Forelimb muscle (tissue), 1 donor: ENCODE measurements around the gene SLC51B. TPM values are rescaled to one million over a fixed set of nuclear protein-coding genes. Genes with fewer than 3 reads are reported as not detected.
"Not testable (repeated sequence)": the region's sequence is repeated elsewhere in the genome, so short reads cannot be mapped to it uniquely, and the experiment has no call there.

ENCODE experiments used
- DNase-seq: peaks from one replicate; pipeline ENCODE4 v3.0.0-alpha.2; 2013; ENCODE audit warnings: low read depth
- polyA plus RNA-seq: library from polyadenylated mRNA; unstranded; fragments of 120-200 nt; gene quantifications from one replicate; pipeline ENCODE4 v1.2.1, GENCODE V29; 2013; ENCODE audit not compliant: insufficient read length

The SLC51B gene
- polyA plus RNA-seq, 1 donor: 1.3 TPM

GRCh38 chr15:65083262-65083701 lies 38.1 kb downstream of the SLC51B start:
- DNase-seq: no peak

GRCh38 chr15:65084500-65085206 lies 39.5 kb downstream of the SLC51B start:
- DNase-seq: no peak

GRCh38 chr15:65085207-65085753 lies 40.1 kb downstream of the SLC51B start:
- no peak for DNase-seq

- DNase-seq: no peak
Observed at GRCh38 chr15:65085990-65086679, 40.9 kb downstream of the SLC51B start.

GRCh38 chr15:65086680-65087111 lies 41.5 kb downstream of the SLC51B start:
- no peak for DNase-seq

- no peak for DNase-seq
Observed at GRCh38 chr15:65087411-65087810, 42.2 kb downstream of the SLC51B start.

GRCh38 chr15:65087873-65088642 lies 42.9 kb downstream of the SLC51B start:
- DNase-seq: no peak

- DNase-seq: no peak
Observed at GRCh38 chr15:65088643-65089021, 43.4 kb downstream of the SLC51B start.

GRCh38 chr15:65089206-65089824 lies 44.1 kb downstream of the SLC51B start:
- DNase-seq: no peak

GRCh38 chr15:65091946-65092770 lies 47.0 kb downstream of the SLC51B start:
- no peak for DNase-seq

- no peak for DNase-seq
Observed at GRCh38 chr15:65092911-65093792, 48.0 kb downstream of the SLC51B start.

GRCh38 chr15:65093793-65094170 lies 48.6 kb downstream of the SLC51B start:
- DNase-seq: not testable (repeated sequence)

- no peak for DNase-seq
Observed at GRCh38 chr15:65094294-65094995, 49.3 kb downstream of the SLC51B start.

GRCh38 chr15:65095011-65095746 lies 50.0 kb downstream of the SLC51B start:
- no peak for DNase-seq

GRCh38 chr15:65095747-65096104 lies 50.5 kb downstream of the SLC51B start:
- DNase-seq: no peak

- no peak for DNase-seq
Observed at GRCh38 chr15:65096481-65097385, 51.5 kb downstream of the SLC51B start.

GRCh38 chr15:65097651-65098263 lies 52.6 kb downstream of the SLC51B start:
- no peak for DNase-seq
